Measurements from ENCODE around the gene GPC4.

DNA sequence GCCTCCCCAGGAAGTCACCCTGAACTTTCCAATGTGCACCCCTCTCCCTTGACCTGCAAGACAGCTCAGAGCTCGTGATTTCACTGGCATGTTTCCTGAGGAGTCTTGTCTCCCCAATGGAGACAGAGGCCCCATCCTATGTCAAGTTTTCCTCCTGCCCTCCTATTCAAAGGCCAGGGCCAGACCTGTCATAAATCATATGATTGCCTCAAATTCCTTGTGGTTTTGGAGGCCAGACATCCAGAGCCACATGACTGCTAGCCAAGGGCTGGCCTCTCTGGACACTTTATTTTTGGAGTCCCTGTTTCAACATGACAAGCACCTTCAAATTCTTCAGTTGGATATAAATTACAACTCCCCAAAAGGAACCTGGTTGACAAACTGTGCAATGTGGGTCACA is 121.2 kb downstream of the GPC4 start:
- TF ChIP-seq POLR2A (IDR thresholded peaks at IDR 0.05; ENCODE audit: low read depth, low read length) (no peak), POLR2AphosphoS5 (IDR thresholded peaks at IDR 0.05; ENCODE audit: insufficient read depth, low read depth, low read length) (no peak), MYC (IDR thresholded peaks at IDR 0.05; ENCODE audit: low read depth, low read length) (no peak), EZH2 (IDR thresholded peaks at IDR 0.05; ENCODE audit: borderline replicate concordance, low read depth, low read length, severe bottlenecking) (no peak)
- TF ChIP-seq, protein P1, sequence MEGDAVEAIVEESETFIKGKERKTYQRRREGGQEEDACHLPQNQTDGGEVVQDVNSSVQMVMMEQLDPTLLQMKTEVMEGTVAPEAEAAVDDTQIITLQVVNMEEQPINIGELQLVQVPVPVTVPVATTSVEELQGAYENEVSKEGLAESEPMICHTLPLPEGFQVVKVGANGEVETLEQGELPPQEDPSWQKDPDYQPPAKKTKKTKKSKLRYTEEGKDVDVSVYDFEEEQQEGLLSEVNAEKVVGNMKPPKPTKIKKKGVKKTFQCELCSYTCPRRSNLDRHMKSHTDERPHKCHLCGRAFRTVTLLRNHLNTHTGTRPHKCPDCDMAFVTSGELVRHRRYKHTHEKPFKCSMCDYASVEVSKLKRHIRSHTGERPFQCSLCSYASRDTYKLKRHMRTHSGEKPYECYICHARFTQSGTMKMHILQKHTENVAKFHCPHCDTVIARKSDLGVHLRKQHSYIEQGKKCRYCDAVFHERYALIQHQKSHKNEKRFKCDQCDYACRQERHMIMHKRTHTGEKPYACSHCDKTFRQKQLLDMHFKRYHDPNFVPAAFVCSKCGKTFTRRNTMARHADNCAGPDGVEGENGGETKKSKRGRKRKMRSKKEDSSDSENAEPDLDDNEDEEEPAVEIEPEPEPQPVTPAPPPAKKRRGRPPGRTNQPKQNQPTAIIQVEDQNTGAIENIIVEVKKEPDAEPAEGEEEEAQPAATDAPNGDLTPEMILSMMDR (IDR thresholded peaks at IDR 0.05; ENCODE audit: extremely low read depth in 1 of 2, insufficient read depth in 1 of 2, low read depth in 1 of 2, low read length in 2 of 2) = no peak

Data from endothelial cell of umbilical vein (primary cell).